Fibroblast of lung (primary cell): Measurements from ENCODE around the gene HRNR.

ENCODE experiments used
- CTCF ChIP-seq, 2 donors: IDR thresholded peaks in 1 of 2; conservative IDR thresholded peaks in 1 of 2; 1 replicate in 1 of 2; 2 replicates in 1 of 2; pipeline ENCODE4 v1.5.1; 2011 to 2012; ENCODE audit warnings: low read length in 2 of 2, control low read depth in 1 of 2, inconsistent platforms in 1 of 2, low read depth in 1 of 2, mild to moderate bottlenecking in 1 of 2
- EZH2 ChIP-seq: IDR thresholded peaks from 2 replicates; pipeline ENCODE4 v1.5.1; 2012; ENCODE audit warnings: low read length, control low read depth, mild to moderate bottlenecking; ENCODE audit errors: missing control alignments

DNA sequence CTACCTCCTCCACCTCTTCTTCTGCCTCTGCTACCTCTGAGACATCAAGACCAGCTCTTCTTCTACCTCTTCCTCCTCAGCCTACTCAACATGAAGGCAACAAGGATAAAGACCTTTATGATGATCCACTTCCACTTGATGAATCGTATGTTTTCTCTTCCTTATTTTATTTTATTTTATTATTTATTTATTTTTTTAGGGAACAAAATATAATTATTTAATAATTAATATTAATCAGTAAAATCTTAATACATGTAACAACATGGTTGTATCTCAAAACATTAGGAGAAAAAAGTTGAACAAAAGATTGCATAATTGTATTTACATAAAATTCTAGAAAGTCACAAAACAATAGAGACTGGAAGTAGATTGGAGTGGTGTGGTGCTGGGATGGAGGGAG, 13.1 kb upstream of the HRNR start:
- TF ChIP-seq CTCF (conservative IDR thresholded peaks at IDR 0.05 in 1 of 2, IDR thresholded peaks at IDR 0.05 in 1 of 2; ENCODE audit: low read depth in 1 of 2, low read length in 2 of 2) (no peak), EZH2 (no peak)
